ENCODE data around the gene PIGK.

PIGK gene

GRCh38 chr1:77047978-77048614, 171.1 kb downstream of the PIGK start:
- TF ChIP-seq GATA3 (IDR thresholded peaks at IDR 0.05; ENCODE audit: low read depth, low read length) (no peak), GATA2 (IDR thresholded peaks at IDR 0.05; ENCODE audit: low read depth, low read length) (no peak)

- TF ChIP-seq GATA3 (IDR thresholded peaks at IDR 0.05; ENCODE audit: low read depth, low read length), result no peak
These were observed 171.7 kb downstream of the PIGK start for GRCh38 chr1:77047575-77047974.

GRCh38 chr1:77044133-77044849, 174.9 kb downstream of the PIGK start:
- TF ChIP-seq GATA3 (IDR thresholded peaks at IDR 0.05; ENCODE audit: low read depth, low read length), result no peak
- no peak for TF ChIP-seq GATA2 (IDR thresholded peaks at IDR 0.05; ENCODE audit: low read depth, low read length)

- TF ChIP-seq GATA2 (IDR thresholded peaks at IDR 0.05; ENCODE audit: low read depth, low read length), result no peak
- TF ChIP-seq GATA3 (IDR thresholded peaks at IDR 0.05; ENCODE audit: low read depth, low read length), result no peak
These were observed 178.4 kb downstream of the PIGK start for GRCh38 chr1:77040826-77041225.

- TF ChIP-seq GATA2 (IDR thresholded peaks at IDR 0.05; ENCODE audit: low read depth, low read length) (no peak), GATA3 (IDR thresholded peaks at IDR 0.05; ENCODE audit: low read depth, low read length) (no peak)
These were observed 179.5 kb downstream of the PIGK start for GRCh38 chr1:77039739-77040138.

- TF ChIP-seq GATA2 (IDR thresholded peaks at IDR 0.05; ENCODE audit: low read depth, low read length) (no peak), GATA3 (IDR thresholded peaks at IDR 0.05; ENCODE audit: low read depth, low read length) (no peak)
These were observed 180.1 kb downstream of the PIGK start for GRCh38 chr1:77039111-77039510.

Measured in SH-SY5Y (cell line).